Endothelial cell of umbilical vein (primary cell): Measurements from ENCODE around the gene NNT. TPM values are rescaled to one million over a fixed set of nuclear protein-coding genes. Genes with fewer than 3 reads are reported as not detected.
"Not testable (repeated sequence)": the region's sequence is repeated elsewhere in the genome, so short reads cannot be mapped to it uniquely, and the experiment has no call there.

Experiments used
- BruUV-seq: library from RNA; stranded (reverse); fragments of 400-500 nt; replicated peaks from 2 replicates; lab custom pipeline; 2021; lab: Mats Ljungman, UMichigan
- CTCF ChIA-PET: fragments of 300-600, 350-600 bp; sonication (Branson Sonifier 250); formaldehyde crosslinking; loops from one replicate; lab custom pipeline; 2021; ENCODE audit warnings: antibody characterized with exemption, inconsistent platforms; lab: Charles Lee
- POLR2A ChIA-PET: fragments of 300-600, 350-600 bp; sonication (Branson Sonifier 250); formaldehyde crosslinking; loops from one replicate; lab custom pipeline; 2021; ENCODE audit warnings: antibody characterized with exemption, inconsistent platforms; lab: Charles Lee
- DNase-seq: peaks from one replicate; pipeline ENCODE4 v3.0.0-alpha.2; 2011; ENCODE audit warnings: low read depth, low spot score
- FAIRE-seq: peaks from 2 replicates; lab custom pipeline; 2011; peaks lifted over from hg19 to GRCh38; lab: Jason Lieb, UNC
- H2AFZ ChIP-seq: 2 replicates; pipeline ENCODE4 v1.6.0; 2012; ENCODE audit warnings: low read depth, low read length, control low read depth, inconsistent platforms
- H3K27ac ChIP-seq: 2 replicates; pipeline ENCODE4 v1.5.1; 2011; ENCODE audit warnings: low read depth, mild to moderate bottlenecking, control low read depth, low read length, moderate library complexity; ENCODE audit not compliant: insufficient read depth
- H3K27me3 ChIP-seq, 2 experiments: 2 replicates each; pipeline versions ENCODE4 v1.6.0 to v1.6.1; 2011; ENCODE audit warnings: low read length in 2 of 2, mixed read lengths in 1 of 2; ENCODE audit not compliant: control insufficient read depth in 2 of 2, insufficient read depth in 2 of 2
- H3K36me3 ChIP-seq, 2 experiments: 2 replicates in 1 of 2; 3 replicates in 1 of 2; pipeline ENCODE4 v1.5.1; 2011; ENCODE audit warnings: low read length in 2 of 2, mild to moderate bottlenecking in 1 of 2, moderate library complexity in 1 of 2; ENCODE audit not compliant: control insufficient read depth in 2 of 2, insufficient read depth in 2 of 2; ENCODE audit errors: extremely low read depth in 1 of 2
- H3K4me1 ChIP-seq: 3 replicates; pipeline ENCODE4 v1.5.1; 2011; ENCODE audit warnings: mild to moderate bottlenecking, low read length; ENCODE audit not compliant: control insufficient read depth, insufficient read depth; ENCODE audit errors: extremely low read depth
- H3K4me2 ChIP-seq: 2 replicates; pipeline ENCODE4 v1.6.1; 2011; ENCODE audit warnings: low read length, control low read depth, mixed read lengths; ENCODE audit not compliant: insufficient read depth
- H3K4me3 ChIP-seq, 3 experiments: fragments of 200-600 bp in 1 of 3; sonication (generic), shearing (Covaris generic) in 1 of 3; replicated peaks in 1 of 3; 2 replicates each; pipeline ENCODE4 v1.5.1; 2011 to 2016; ENCODE audit warnings: control low read depth in 3 of 3, low read length in 3 of 3, mild to moderate bottlenecking in 2 of 3, inconsistent platforms in 1 of 3, low read depth in 1 of 3, moderate library complexity in 1 of 3; ENCODE audit not compliant: insufficient read depth in 1 of 3
- H3K79me2 ChIP-seq: 2 replicates; pipeline ENCODE4 v1.6.0; 2012; ENCODE audit warnings: low read length, inconsistent platforms; ENCODE audit not compliant: control insufficient read depth, insufficient read depth
- H3K9ac ChIP-seq: replicated peaks from 2 replicates; pipeline ENCODE3; 2011; ENCODE audit warnings: low read length, control low read depth; ENCODE audit not compliant: insufficient read depth; ENCODE audit errors: extremely low read depth
- H3K9me1 ChIP-seq: replicated peaks from 3 replicates; pipeline ENCODE4 v1.6.0; 2011; ENCODE audit warnings: mild to moderate bottlenecking, low read length; ENCODE audit not compliant: control insufficient read depth, insufficient read depth; ENCODE audit errors: extremely low read depth
- H3K9me3 ChIP-seq: replicated peaks from 2 replicates; pipeline ENCODE4 v1.5.1; 2012; ENCODE audit warnings: low read length, inconsistent platforms; ENCODE audit not compliant: control insufficient read depth, insufficient read depth
- H4K20me1 ChIP-seq: replicated peaks from 2 replicates; pipeline ENCODE3; 2011; ENCODE audit warnings: mild to moderate bottlenecking, low read length; ENCODE audit not compliant: control insufficient read depth, insufficient read depth; ENCODE audit errors: extremely low read depth
- FOS ChIP-seq: IDR thresholded peaks from 2 replicates; pipeline ENCODE4 v1.6.1; 2011; ENCODE audit warnings: mild to moderate bottlenecking, low read length, moderate library complexity, borderline replicate concordance; ENCODE audit not compliant: insufficient read depth
- GATA2 ChIP-seq: IDR thresholded peaks from 2 replicates; pipeline ENCODE4 v1.7.0; 2011; ENCODE audit warnings: low read depth, mild to moderate bottlenecking, moderate library complexity, mixed read lengths, low read length; ENCODE audit not compliant: insufficient read length, insufficient read depth
- JUN ChIP-seq: IDR thresholded peaks from 2 replicates; pipeline ENCODE4 v1.6.1; 2011; ENCODE audit warnings: borderline replicate concordance, low read depth; ENCODE audit not compliant: insufficient read length, insufficient read depth
- MYC ChIP-seq: IDR thresholded peaks from one replicate; pipeline ENCODE4 v1.6.1; 2011; ENCODE audit warnings: mild to moderate bottlenecking, low read depth, low read length
- POLR2A ChIP-seq: IDR thresholded peaks from 2 replicates; pipeline ENCODE4 v1.6.1; 2012; ENCODE audit warnings: low read depth, mild to moderate bottlenecking, control low read depth, low read length
- dilution Hi-C: fragments of 300-500 bp; cut with MboI; formaldehyde crosslinking; loops from one replicate; pipeline ENCODE4 v1.15.0; 2019; ENCODE audit warnings: low sequenced_read_pairs; ENCODE audit not compliant: extremely low pct_ligation_motif_present
- intact Hi-C: fragments of 100-400 bp; cut with micrococcal nuclease; formaldehyde crosslinking; loops from one replicate; pipeline ENCODE4 v1.10.0; 2022
- polyA plus RNA-seq, 4 experiments: library from polyadenylated mRNA; depleted of rRNA in 3 of 4; stranded (reverse) in 3 of 4; unstranded in 1 of 4; fragments of >200 nt; gene quantifications; 2 replicates each; pipeline versions ENCODE4 v1.2.1 to v1.2.3, GENCODE V29; 2011 to 2012; ENCODE audit warnings: missing spikeins in 1 of 4
- total RNA-seq: library from RNA; stranded (reverse); gene quantifications from 2 replicates; pipeline ENCODE4 v1.2.3, GENCODE V29; 2021
- TF ChIP-seq, protein P1 (sequence below): IDR thresholded peaks from 2 replicates; pipeline ENCODE4 v1.6.1; 2011; ENCODE audit not compliant: insufficient read depth, insufficient read length

NNT gene
- total and polyA plus RNA-seq, 2 donors (not counting 3 experiments of a cell fraction or from before 2014, with no cell fraction given): 38.2 to 82.5 TPM

DNA sequence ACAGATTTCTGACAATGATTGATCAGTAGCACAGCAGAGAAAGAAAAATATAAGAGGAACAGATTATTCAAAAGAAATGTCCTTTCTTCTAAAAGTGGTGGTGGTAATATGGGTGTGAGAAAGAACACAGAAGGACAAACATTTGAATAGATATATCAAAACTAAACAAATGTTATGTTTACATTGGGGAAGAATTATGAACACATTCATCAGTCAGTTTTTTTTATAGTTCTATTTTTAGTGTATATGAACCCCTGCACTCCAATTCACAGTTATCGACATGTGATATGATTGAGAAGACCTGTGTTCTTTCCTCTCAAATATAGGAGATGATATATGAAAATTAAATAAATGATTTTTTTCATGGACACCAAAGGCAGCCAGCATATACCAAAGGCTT, 128.6 kb downstream of the NNT start:
- intact Hi-C loops: loop anchor here (2.0 kb wide), 1 partner anchor 603 kb away; no protein-coding TSS in a partner anchor

DNA sequence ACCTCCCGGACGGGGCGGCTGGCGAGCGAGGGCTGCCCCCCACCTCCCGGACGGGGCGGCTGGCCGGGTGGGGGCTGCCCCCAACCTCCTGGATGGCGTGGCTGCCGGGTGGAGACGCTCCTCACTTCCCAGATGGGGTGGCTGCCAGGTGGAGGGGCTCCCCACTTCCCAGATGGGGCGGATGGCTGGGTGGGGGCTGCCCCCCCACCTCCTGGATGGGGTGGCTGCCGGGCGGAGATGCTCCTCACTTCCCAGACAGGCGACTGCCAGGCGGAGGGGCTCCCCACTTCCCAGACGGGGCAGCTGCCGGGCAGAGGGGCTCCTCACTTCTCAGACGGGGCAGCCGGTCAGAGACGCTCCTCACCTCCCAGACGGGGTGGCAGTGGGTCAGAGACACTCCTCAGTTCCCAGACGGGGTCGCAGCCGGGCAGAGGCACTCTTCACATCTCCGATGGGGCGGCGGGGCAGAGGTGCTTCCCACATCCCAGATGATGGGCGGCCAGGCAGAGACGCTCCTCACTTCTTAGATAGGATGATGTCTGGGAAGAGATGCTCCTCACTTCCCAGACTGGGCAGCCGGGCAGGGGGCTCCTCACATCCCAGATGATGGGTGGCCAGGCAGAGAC, 143.1 kb downstream of the NNT start:
- FAIRE-seq, CTCF ChIA-PET, BruUV-seq, intact Hi-C loops, H3K9me3 ChIP-seq, H4K20me1 ChIP-seq, POLR2A ChIA-PET, DNase-seq, H3K4me3 ChIP-seq, H3K4me2 ChIP-seq, H3K9ac ChIP-seq, H3K36me3 ChIP-seq, H3K79me2 ChIP-seq, H2AFZ ChIP-seq, H3K27ac ChIP-seq, H3K27me3 ChIP-seq, H3K9me1 ChIP-seq, dilution Hi-C loops, H3K4me1 ChIP-seq: not testable (repeated sequence)

More for the DNA sequence above, 128.6 kb downstream of the NNT start:
- POLR2A ChIA-PET: no interaction called here
- H3K9ac ChIP-seq: no peak overlapping the region
- no peaks in the 10 kb centered on the region for H3K36me3 ChIP-seq
- no peaks in the 10 kb centered on the region for H3K9me1 ChIP-seq
- FAIRE-seq (no peak), DNase-seq (no peak)
- H3K9me3 ChIP-seq: no peaks in the 10 kb centered on the region
- TF ChIP-seq GATA2 (no peak), POLR2A (no peak), FOS (no peak), JUN (no peak), MYC (no peak)
- TF ChIP-seq, protein P1, sequence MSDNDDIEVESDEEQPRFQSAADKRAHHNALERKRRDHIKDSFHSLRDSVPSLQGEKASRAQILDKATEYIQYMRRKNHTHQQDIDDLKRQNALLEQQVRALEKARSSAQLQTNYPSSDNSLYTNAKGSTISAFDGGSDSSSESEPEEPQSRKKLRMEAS: no peak
- H3K27ac ChIP-seq: no peak overlapping the region
- H3K27me3 ChIP-seq: peaks cover 1 to 7% of the 10 kb centered on the region in 2 experiments
- H3K4me2 ChIP-seq: no peak overlapping the region
- no peaks in the 10 kb centered on the region for H3K4me1 ChIP-seq
- dilution Hi-C loops: no loop called here
- CTCF ChIA-PET: interaction anchor here (2.7 to 5.6 kb wide), 2 partner anchors 601 to 1042 kb away, joined by 26 to 27 read pairs; no protein-coding TSS in a partner anchor
- no TSS peak for BruUV-seq
- no peaks in the 10 kb centered on the region for H3K79me2 ChIP-seq
- H3K4me3 ChIP-seq: no peak overlapping the region
- H2AFZ ChIP-seq: no peak overlapping the region
- no peaks in the 10 kb centered on the region for H4K20me1 ChIP-seq
